Measurements from ENCODE around the gene ZNF780B.

ZNF780B gene

DNA sequence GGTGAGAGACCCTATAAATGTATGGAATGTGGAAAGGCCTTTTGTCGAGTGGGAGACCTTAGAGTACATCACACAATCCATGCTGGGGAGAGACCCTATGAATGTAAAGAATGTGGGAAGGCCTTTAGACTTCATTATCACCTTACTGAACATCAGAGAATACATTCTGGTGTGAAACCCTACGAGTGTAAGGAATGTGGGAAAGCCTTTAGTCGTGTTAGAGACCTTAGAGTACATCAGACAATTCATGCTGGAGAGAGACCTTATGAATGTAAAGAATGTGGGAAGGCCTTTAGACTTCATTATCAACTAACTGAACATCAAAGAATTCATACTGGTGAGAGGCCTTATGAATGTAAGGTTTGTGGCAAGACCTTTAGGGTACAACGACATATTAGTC lies 42.0 kb downstream of the ZNF780B start:
- TF ChIP-seq, protein P1, sequence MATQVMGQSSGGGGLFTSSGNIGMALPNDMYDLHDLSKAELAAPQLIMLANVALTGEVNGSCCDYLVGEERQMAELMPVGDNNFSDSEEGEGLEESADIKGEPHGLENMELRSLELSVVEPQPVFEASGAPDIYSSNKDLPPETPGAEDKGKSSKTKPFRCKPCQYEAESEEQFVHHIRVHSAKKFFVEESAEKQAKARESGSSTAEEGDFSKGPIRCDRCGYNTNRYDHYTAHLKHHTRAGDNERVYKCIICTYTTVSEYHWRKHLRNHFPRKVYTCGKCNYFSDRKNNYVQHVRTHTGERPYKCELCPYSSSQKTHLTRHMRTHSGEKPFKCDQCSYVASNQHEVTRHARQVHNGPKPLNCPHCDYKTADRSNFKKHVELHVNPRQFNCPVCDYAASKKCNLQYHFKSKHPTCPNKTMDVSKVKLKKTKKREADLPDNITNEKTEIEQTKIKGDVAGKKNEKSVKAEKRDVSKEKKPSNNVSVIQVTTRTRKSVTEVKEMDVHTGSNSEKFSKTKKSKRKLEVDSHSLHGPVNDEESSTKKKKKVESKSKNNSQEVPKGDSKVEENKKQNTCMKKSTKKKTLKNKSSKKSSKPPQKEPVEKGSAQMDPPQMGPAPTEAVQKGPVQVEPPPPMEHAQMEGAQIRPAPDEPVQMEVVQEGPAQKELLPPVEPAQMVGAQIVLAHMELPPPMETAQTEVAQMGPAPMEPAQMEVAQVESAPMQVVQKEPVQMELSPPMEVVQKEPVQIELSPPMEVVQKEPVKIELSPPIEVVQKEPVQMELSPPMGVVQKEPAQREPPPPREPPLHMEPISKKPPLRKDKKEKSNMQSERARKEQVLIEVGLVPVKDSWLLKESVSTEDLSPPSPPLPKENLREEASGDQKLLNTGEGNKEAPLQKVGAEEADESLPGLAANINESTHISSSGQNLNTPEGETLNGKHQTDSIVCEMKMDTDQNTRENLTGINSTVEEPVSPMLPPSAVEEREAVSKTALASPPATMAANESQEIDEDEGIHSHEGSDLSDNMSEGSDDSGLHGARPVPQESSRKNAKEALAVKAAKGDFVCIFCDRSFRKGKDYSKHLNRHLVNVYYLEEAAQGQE (IDR thresholded peaks at IDR 0.05; ENCODE audit: low read depth) = no peak
- TF ChIP-seq TEAD4 (IDR thresholded peaks at IDR 0.05) = no peak
- no peak for TF ChIP-seq TAF1 (IDR thresholded peaks at IDR 0.05; ENCODE audit: low read depth)
- TF ChIP-seq EGR1 (IDR thresholded peaks at IDR 0.05) = no peak
- no peak for TF ChIP-seq TCF12 (IDR thresholded peaks at IDR 0.05; ENCODE audit: low read depth)
- TF ChIP-seq CEBPB (IDR thresholded peaks at IDR 0.05) = no peak
- TF ChIP-seq, protein P2, sequence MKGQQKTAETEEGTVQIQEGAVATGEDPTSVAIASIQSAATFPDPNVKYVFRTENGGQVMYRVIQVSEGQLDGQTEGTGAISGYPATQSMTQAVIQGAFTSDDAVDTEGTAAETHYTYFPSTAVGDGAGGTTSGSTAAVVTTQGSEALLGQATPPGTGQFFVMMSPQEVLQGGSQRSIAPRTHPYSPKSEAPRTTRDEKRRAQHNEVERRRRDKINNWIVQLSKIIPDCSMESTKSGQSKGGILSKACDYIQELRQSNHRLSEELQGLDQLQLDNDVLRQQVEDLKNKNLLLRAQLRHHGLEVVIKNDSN (IDR thresholded peaks at IDR 0.05) = no peak
- TF ChIP-seq ZBTB7A (IDR thresholded peaks at IDR 0.05; ENCODE audit: low read depth) = no peak
- TF ChIP-seq YY1 (IDR thresholded peaks at IDR 0.05; ENCODE audit: low read depth) = no peak
- TF ChIP-seq EP300 (IDR thresholded peaks at IDR 0.05; ENCODE audit: borderline replicate concordance) = no peak
- TF ChIP-seq FOXM1 (IDR thresholded peaks at IDR 0.05; ENCODE audit: borderline replicate concordance, low read depth) = no peak

DNA sequence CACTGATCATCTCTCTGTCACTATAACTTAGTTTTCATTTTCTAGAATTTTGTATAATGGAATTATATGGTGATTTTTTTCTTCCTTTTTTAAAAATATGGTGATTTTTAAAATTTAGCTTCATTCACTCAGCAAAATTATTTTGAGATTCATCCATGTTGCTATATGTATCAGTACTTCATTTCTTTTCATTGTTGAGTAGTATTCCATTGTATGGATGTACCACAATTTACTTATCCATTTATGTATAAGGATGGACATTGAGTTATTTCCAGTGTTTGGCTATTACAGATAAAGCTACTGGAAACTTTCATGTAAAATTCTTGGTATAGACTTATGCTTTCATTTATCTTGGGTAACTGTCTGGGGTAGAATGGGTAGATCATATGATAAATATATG lies 46.4 kb downstream of the ZNF780B start:
- TF ChIP-seq FOXM1 (IDR thresholded peaks at IDR 0.05; ENCODE audit: borderline replicate concordance, low read depth) = no peak
- TF ChIP-seq YY1 (IDR thresholded peaks at IDR 0.05; ENCODE audit: low read depth) = no peak
- TF ChIP-seq ZBTB7A (IDR thresholded peaks at IDR 0.05; ENCODE audit: low read depth) = no peak
- TF ChIP-seq TAF1 (IDR thresholded peaks at IDR 0.05; ENCODE audit: low read depth) = no peak
- no peak for TF ChIP-seq NFIC (IDR thresholded peaks at IDR 0.05)
- no peak for TF ChIP-seq TCF12 (IDR thresholded peaks at IDR 0.05; ENCODE audit: low read depth)
- no peak for TF ChIP-seq EGR1 (IDR thresholded peaks at IDR 0.05)
- TF ChIP-seq, protein P2 (IDR thresholded peaks at IDR 0.05) = no peak
- TF ChIP-seq RAD21 (IDR thresholded peaks at IDR 0.05; ENCODE audit: low read depth) = no peak
- no peak for TF ChIP-seq CEBPB (IDR thresholded peaks at IDR 0.05)
- TF ChIP-seq, protein P1 (IDR thresholded peaks at IDR 0.05; ENCODE audit: low read depth) = no peak
- TF ChIP-seq EP300 (IDR thresholded peaks at IDR 0.05; ENCODE audit: borderline replicate concordance) = no peak
- TF ChIP-seq CREB1 (IDR thresholded peaks at IDR 0.05; ENCODE audit: low read depth) = no peak
- TF ChIP-seq, protein P3, sequence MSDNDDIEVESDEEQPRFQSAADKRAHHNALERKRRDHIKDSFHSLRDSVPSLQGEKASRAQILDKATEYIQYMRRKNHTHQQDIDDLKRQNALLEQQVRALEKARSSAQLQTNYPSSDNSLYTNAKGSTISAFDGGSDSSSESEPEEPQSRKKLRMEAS (IDR thresholded peaks at IDR 0.05) = no peak
- TF ChIP-seq TEAD4 (IDR thresholded peaks at IDR 0.05) = no peak

DNA sequence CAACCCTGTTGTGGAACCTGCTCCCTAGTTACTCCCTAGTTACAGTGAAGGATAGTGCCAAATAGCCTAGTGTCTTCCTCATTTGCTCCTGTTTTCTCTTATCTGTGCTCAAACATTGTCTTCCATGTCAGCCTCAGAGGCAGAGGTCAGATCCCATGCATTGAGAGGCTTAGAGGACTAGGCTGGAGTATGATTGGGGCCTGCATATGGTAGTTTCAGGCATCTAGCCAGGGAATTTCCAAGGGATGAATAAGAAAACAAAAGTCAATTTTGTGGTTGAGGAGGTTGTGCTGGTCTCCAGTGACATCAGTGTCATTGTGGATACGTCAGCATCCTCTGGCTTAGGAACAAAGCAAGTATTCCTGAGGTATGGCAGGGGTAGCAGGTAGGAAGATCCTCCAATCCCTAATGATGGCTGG lies 49.7 kb downstream of the ZNF780B start:
- TF ChIP-seq, protein P1 (IDR thresholded peaks at IDR 0.05; ENCODE audit: low read depth) = no peak
- TF ChIP-seq TAF1 (IDR thresholded peaks at IDR 0.05; ENCODE audit: low read depth) = no peak
- TF ChIP-seq FOXM1 (IDR thresholded peaks at IDR 0.05; ENCODE audit: borderline replicate concordance, low read depth) = no peak

DNA sequence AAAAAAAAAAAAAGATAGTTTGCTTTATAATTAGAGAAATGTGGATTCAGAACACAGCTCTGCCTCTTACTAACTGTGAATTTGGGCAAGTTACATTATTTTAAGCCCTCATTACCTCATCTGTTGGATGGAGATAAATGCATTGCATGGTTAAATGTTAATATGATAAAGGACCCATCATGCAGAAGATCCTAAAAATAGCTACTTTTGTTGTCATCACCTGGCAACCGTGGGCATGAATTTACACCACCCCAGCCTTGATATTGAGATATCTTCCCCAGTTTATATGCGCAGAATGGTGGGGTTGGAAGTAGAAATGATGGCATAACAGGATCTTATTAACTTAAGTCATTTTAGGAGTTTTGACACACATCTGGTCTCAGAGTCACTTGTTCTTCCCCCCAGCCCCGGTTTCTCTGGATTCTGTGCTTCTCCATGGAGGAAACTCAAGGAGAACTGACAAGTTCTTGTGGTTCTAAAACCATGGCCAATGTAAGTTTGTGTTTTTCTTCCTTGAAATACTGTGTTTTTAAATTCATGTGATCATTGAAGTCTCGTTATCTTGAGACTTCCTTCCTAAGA lies 50.2 kb downstream of the ZNF780B start:
- TF ChIP-seq TAF1 (IDR thresholded peaks at IDR 0.05; ENCODE audit: low read depth) = no peak
- TF ChIP-seq, protein P2 (IDR thresholded peaks at IDR 0.05) = no peak
- TF ChIP-seq EGR1 (IDR thresholded peaks at IDR 0.05) = no peak
- no peak for TF ChIP-seq ZBTB7A (IDR thresholded peaks at IDR 0.05; ENCODE audit: low read depth)
- TF ChIP-seq, protein P1 (IDR thresholded peaks at IDR 0.05; ENCODE audit: low read depth) = no peak
